ENCODE measurements around the gene CUBN. TPM values are rescaled to one million over a fixed set of nuclear protein-coding genes. Genes with fewer than 3 reads are reported as not detected.

The CUBN gene
- total RNA-seq, 2 donors from 2014 or later, result 2.6 to 3.6 TPM

GRCh38 chr10:16809074-16809718, 320.4 kb downstream of the CUBN start:
- intact Hi-C loops (cut with DNase I), result no loop called here
- DNase-seq (peak in 3 of 4 donors; percentile 35 to 56 (median 54)), ATAC-seq (peak; percentile 52)
- Histone ChIP-seq H3K36me3 (replicated peaks in 1 of 2; ENCODE audit: insufficient read depth in 1 of 2, low read depth in 2 of 2) (no peaks in the 10 kb centered on the region), H3K27ac (no peak overlapping the region), H3K4me3 (no peak overlapping the region), H3K9me3 (no peaks in the 10 kb centered on the region), H3K4me1 (peaks cover 17% of the 10 kb centered on the region), H3K27me3 (no peaks in the 10 kb centered on the region)
- TF ChIP-seq CTCF (IDR thresholded peaks at IDR 0.05), result peak; percentile 9 to 47 (median 32)
- no peak for TF ChIP-seq POLR2A (IDR thresholded peaks at IDR 0.05)
- 83 to 86% methylated on average over 6 of the region's 6 CpGs for WGBS, 2 donors

GRCh38 chr10:16804123-16804522, 325.5 kb downstream of the CUBN start:
- DNase-seq (no peak), ATAC-seq (no peak)
- no peak overlapping the region for H3K4me3 ChIP-seq
- H3K36me3 ChIP-seq (replicated peaks in 1 of 2; ENCODE audit: insufficient read depth in 1 of 2, low read depth in 2 of 2), result no peaks in the 10 kb centered on the region
- no peak for TF ChIP-seq POLR2A (IDR thresholded peaks at IDR 0.05)
- TF ChIP-seq CTCF (IDR thresholded peaks at IDR 0.05), result no peak
- H3K27ac ChIP-seq, result no peak overlapping the region
- peaks cover 8% of the 10 kb centered on the region for H3K4me1 ChIP-seq
- WGBS, 2 donors, result 84 to 85% methylated on average over 4 of the region's 4 CpGs
- H3K9me3 ChIP-seq, result no peaks in the 10 kb centered on the region
- intact Hi-C loops (cut with DNase I), result no loop called here
- H3K27me3 ChIP-seq, result no peaks in the 10 kb centered on the region

GRCh38 chr10:16803464-16803863, 326.1 kb downstream of the CUBN start:
- H3K36me3 ChIP-seq (replicated peaks in 1 of 2; ENCODE audit: insufficient read depth in 1 of 2, low read depth in 2 of 2), result no peaks in the 10 kb centered on the region
- no peaks in the 10 kb centered on the region for H3K27me3 ChIP-seq
- WGBS, 2 donors, result 37 to 46% methylated on average over 2 of the region's 2 CpGs
- no peak overlapping the region for H3K27ac ChIP-seq
- peaks cover 9% of the 10 kb centered on the region for H3K4me1 ChIP-seq
- intact Hi-C loops (cut with DNase I), result no loop called here
- H3K9me3 ChIP-seq, result no peaks in the 10 kb centered on the region
- no peak for TF ChIP-seq CTCF (IDR thresholded peaks at IDR 0.05)
- TF ChIP-seq POLR2A (IDR thresholded peaks at IDR 0.05), result no peak
- ATAC-seq (no peak), DNase-seq (no peak)
- no peak overlapping the region for H3K4me3 ChIP-seq

- ATAC-seq (no peak), DNase-seq (no peak)
- Histone ChIP-seq H3K36me3 (replicated peaks in 1 of 2; ENCODE audit: insufficient read depth in 1 of 2, low read depth in 2 of 2) (no peaks in the 10 kb centered on the region), H3K27me3 (no peaks in the 10 kb centered on the region), H3K4me3 (no peak overlapping the region), H3K27ac (no peak overlapping the region), H3K9me3 (no peaks in the 10 kb centered on the region), H3K4me1 (peaks cover 9% of the 10 kb centered on the region)
- TF ChIP-seq POLR2A (IDR thresholded peaks at IDR 0.05) (no peak), CTCF (IDR thresholded peaks at IDR 0.05) (no peak)
- intact Hi-C loops (cut with DNase I), result no loop called here
- 75 to 76% methylated on average over 8 of the region's 8 CpGs for WGBS, 2 donors
Measured at GRCh38 chr10:16799621-16800020, 330.0 kb downstream of the CUBN start.

- TF ChIP-seq POLR2A (IDR thresholded peaks at IDR 0.05) (no peak), CTCF (IDR thresholded peaks at IDR 0.05) (no peak)
- no peak overlapping the region for H3K27ac ChIP-seq
- no peak for DNase-seq
- no peak overlapping the region for H3K4me3 ChIP-seq
- 94 to 97% methylated on average over 5 of the region's 5 CpGs for WGBS, 2 donors
- no peaks in the 10 kb centered on the region for H3K27me3 ChIP-seq
- peaks cover 9% of the 10 kb centered on the region for H3K4me1 ChIP-seq
- intact Hi-C loops (cut with DNase I), result no loop called here
- H3K36me3 ChIP-seq (replicated peaks in 1 of 2; ENCODE audit: insufficient read depth in 1 of 2, low read depth in 2 of 2), result no peaks in the 10 kb centered on the region
- ATAC-seq, result no peak
- no peaks in the 10 kb centered on the region for H3K9me3 ChIP-seq
Measured at GRCh38 chr10:16798571-16798970, 331.0 kb downstream of the CUBN start.
